Measurements from ENCODE around the gene COQ10B.
A peak's percentile ranks its signal among the peaks of the same experiment; 100 is the strongest.
"Not testable (repeated sequence)": the region's sequence is repeated elsewhere in the genome, so short reads cannot be mapped to it uniquely, and the experiment has no call there.

COQ10B gene

GRCh38 chr2:197434541-197435513 is 18.5 kb upstream of the COQ10B start, which contains the start of gene SF3B1:
Gene SF3B1, minus strand, starts transcription at chr2:197435028. Its CDS starts 29 bp downstream, at chr2:197434999.
- FAIRE-seq (peak; percentile 94), DNase-seq (ENCODE audit: insufficient read length, low spot score) (peak; percentile 89)
- TF ChIP-seq POLR2A (IDR thresholded peaks at IDR 0.05; ENCODE audit: low read depth, low read length) = peak; percentile 66

DNA sequence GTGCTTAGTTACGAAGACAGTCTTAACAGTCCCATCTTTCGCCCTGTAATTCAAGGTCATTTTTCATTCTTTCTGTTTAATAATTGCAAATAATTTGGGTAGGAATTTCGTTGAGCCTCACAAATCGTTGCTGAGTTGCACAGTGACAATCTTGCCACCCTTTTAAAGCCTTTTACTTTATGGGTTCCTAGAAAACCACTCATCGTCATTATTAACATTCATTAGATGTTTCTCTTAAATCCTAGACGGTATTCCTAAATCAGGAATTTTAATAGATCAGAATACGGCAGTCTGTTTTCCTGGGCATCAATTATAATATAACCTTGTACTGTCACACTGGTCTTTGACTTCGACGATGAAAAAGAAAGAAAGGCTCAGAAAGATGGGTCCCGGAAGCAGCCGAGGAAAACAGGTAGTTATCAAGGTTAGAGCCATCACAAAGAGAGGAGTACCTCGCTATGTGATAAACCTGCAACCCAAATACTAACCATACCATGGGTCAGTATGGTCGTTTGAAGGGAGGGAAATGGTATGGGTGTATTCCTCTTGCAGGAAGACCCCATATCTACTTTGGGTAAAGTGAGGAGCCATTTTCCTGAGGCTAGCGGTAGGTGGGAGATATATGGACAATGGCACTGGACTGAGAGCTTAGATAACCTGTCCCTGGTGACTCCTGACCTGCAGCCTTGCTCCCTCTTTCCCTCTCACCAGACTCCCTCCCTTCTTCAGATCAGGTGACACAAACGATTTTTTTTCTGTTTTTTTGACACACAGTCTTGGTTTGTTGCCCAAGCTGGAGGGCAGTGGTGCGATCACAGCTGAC is 17.5 kb upstream of the COQ10B start:
- DNase-seq (ENCODE audit: insufficient read length, low spot score) (no peak), FAIRE-seq (no peak)
- no peak for TF ChIP-seq POLR2A (IDR thresholded peaks at IDR 0.05; ENCODE audit: low read depth, low read length)

DNA sequence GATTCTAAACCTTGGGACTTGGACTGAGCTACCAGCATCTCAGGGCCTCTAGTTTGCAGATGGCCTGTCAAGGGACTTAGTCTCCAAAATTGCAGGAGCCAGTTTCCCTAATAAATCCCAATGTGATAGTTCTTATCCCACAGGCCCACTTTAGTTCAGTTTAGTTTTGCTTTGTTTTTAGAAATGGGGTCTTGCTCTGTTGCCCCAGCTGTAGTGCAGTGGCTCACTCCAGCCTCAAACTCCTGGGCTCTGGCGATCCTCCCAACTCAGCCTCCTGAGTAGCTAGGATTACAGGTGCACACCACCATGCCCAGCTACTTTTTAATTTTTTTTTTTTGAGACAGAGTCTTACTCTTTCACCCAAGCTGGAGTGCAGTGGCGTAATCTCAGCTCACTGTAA is 16.0 kb upstream of the COQ10B start:
- TF ChIP-seq POLR2A (IDR thresholded peaks at IDR 0.05; ENCODE audit: low read depth, low read length) = no peak
- no peak for DNase-seq (ENCODE audit: insufficient read length, low spot score)
- no peak for FAIRE-seq

DNA sequence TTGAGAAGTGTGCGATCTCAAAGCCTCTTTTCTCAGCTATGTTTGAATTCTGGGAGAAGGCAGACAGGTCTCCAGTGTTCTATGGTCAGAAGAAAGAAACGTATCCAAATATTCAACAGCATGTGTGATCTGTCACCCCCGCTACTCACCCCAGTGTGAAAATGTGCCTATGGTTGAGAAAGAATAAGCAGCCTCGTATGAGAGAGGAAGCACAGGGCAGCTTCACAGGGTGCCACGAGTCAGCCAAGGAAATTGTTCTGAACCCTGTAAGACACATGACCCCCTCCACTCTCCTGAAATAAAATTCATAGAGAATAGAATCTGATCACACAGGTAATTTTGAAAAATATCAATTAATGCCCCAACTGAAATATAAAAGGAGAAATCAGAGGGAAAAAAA is 10.5 kb upstream of the COQ10B start:
- no peak for DNase-seq (ENCODE audit: insufficient read length, low spot score)
- TF ChIP-seq POLR2A (IDR thresholded peaks at IDR 0.05; ENCODE audit: low read depth, low read length) = no peak
- FAIRE-seq = no peak

DNA sequence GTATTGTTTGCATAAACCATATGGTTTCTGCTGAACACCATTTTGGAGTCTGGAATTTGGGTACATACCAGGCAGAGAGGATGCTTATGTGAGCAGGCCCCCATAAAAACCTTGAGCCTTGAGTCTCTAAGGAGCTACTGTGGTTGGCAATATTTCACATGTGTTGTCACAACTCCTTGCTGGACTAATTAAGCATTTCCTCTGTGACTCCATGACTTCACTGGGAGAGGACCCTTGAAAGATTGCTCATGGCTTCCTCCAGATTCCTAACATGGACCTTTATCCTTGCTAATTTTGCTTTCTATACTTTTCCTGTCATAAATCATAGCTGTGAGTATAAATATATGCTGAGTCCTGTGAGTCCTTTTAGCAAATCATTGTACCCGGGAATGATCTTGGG is 7.6 kb upstream of the COQ10B start:
- DNase-seq (ENCODE audit: insufficient read length, low spot score) (no peak), FAIRE-seq (no peak)
- no peak for TF ChIP-seq POLR2A (IDR thresholded peaks at IDR 0.05; ENCODE audit: low read depth, low read length)

- DNase-seq (ENCODE audit: insufficient read length, low spot score) (no peak), FAIRE-seq (no peak)
- TF ChIP-seq POLR2A (IDR thresholded peaks at IDR 0.05; ENCODE audit: low read depth, low read length) = no peak
These were observed 6.5 kb upstream of the COQ10B start for GRCh38 chr2:197446844-197447243.

DNA sequence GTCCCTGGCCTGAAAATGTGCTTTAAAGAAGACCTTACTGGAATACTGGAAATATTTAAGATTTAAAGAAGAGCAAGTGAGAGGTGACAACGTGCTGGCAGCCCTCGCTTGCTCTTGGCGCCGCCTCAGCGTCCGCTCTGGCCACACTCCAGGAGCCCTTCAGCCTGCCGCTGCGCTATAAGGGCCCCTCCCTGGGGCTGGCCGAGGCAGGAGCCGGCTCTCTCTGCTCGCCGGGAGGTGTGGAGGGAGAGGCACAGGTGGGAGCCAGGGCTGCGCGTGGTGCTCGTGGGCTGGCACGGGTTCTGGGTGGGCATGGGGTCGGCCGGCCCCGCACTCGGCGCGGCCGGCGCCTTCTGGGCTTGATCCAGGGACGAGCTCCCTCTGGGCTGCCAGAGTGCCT is 2.9 kb upstream of the COQ10B start:
- no peak for FAIRE-seq
- DNase-seq (ENCODE audit: insufficient read length, low spot score) = no peak
- no peak for TF ChIP-seq POLR2A (IDR thresholded peaks at IDR 0.05; ENCODE audit: low read depth, low read length)

- FAIRE-seq; DNase-seq (ENCODE audit: insufficient read length, low spot score): not testable (repeated sequence)
These were observed 2.4 kb upstream of the COQ10B start for GRCh38 chr2:197450935-197451358.

DNA sequence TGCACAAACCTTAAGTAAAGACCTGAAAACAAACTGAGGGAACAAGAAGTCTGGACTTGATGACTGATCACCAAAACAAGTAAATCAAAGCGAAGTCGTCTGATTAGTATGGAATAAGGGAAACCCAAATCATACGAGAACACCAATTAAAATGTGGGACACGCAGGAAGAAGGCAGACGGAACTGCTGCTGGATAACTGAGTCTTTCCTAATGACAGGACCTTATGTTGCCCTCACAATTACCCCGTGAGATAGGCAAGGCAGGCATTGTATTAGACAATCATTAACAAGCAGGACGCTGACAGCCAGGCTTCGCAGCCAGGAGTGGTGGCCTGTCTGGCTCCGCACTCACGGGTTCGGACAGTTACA is 614 bp upstream of the COQ10B start:
- DNase-seq (ENCODE audit: insufficient read length, low spot score) = no peak
- FAIRE-seq = no peak
- 0 out of 2 replicates have a peak, but pooled peaks have one; percentile 31 for TF ChIP-seq POLR2A (IDR thresholded peaks at IDR 0.05; ENCODE audit: low read depth, low read length)

DNA sequence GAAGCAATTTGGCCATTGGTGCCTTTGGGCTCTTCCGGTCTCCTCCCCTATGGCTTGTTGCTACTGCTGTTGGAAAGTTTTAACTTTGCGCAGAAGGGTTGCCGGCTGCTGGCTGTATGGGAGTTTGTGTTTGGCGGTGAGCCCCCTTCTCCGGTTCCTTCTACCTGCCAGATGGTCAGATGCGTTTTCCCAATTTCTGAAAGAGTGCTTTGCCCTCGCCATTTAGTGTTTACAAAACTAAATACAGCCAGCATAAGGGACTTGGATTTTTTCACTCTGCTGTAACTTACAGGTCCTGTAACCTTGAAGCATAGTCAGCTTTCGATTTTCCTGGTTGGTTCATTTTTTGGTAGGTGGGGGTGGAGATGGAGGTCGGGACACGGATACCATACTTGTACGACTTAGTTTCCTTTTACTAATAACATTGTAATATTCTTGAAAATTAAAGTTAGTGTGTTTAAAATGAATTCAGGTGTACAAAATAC is 604 bp downstream of the COQ10B start:
- peak; percentile 69 for DNase-seq (ENCODE audit: insufficient read length, low spot score)

DNA sequence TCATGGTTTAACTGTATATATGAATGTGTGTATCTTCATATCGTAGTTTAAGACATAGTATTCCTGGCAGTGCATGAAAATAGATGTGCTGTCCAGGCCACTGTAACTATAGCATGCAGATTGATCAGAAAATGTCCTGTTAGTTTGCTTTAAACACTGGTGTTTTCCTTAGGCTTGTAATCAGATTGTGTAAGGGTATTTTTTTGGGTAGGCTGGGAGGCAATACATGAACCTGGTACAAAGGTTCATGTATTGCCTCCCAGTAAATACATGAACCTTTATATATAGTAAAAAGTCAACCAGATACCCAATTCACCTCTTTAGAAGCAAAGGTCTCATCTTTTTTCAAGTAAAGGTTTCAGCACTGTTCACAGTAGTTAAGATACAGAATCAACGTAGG is 1.6 kb downstream of the COQ10B start:
- no peak for FAIRE-seq
- DNase-seq (ENCODE audit: insufficient read length, low spot score) = no peak
- TF ChIP-seq POLR2A (IDR thresholded peaks at IDR 0.05; ENCODE audit: low read depth, low read length) = no peak

More for the DNA sequence above, 604 bp downstream of the COQ10B start:
- no peak for FAIRE-seq
- TF ChIP-seq POLR2A (IDR thresholded peaks at IDR 0.05; ENCODE audit: low read depth, low read length) = peak; percentile 45; the same call in 1 of the 2 replicates

DNA sequence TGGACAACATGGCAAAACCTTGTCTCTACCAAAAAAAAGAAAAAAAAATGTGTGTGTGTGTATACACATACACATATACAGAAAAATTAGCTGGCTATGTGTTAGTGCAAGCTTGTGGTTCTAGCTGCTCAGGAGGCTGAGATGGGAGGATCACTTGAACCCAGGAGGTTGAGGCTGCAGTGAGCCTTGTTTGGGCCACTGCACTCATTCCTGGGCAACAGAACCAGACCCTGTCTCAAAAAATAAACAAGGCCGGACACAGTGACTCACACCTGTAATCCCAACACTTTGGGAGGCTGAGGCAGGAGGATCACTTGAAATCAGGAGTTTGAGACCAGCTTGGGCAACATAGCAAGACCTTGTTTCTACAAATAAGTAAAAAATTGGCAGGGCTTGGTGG is 2.1 kb downstream of the COQ10B start:
- TF ChIP-seq POLR2A (IDR thresholded peaks at IDR 0.05; ENCODE audit: low read depth, low read length) = no peak
- FAIRE-seq = no peak
- DNase-seq (ENCODE audit: insufficient read length, low spot score) = no peak

GRCh38 chr2:197460649-197461048 is 7.3 kb downstream of the COQ10B start:
- DNase-seq (ENCODE audit: insufficient read length, low spot score) (no peak), FAIRE-seq (no peak)
- no peak for TF ChIP-seq POLR2A (IDR thresholded peaks at IDR 0.05; ENCODE audit: low read depth, low read length)

GRCh38 chr2:197461057-197461456 is 7.7 kb downstream of the COQ10B start:
- TF ChIP-seq POLR2A (IDR thresholded peaks at IDR 0.05; ENCODE audit: low read depth, low read length) = no peak
- DNase-seq (ENCODE audit: insufficient read length, low spot score) (no peak), FAIRE-seq (peak; percentile 23)

Data from H54 (cell line).